BE2C (cell line): ENCODE results near the gene RAB8A.

Experiments
- DNase-seq: peaks from one replicate; pipeline ENCODE4 v3.0.0-alpha.2; 2020
- H3K27me3 ChIP-seq: fragments of 250-450 bp; sonication (Bioruptor Pico); 2 replicates; pipeline ENCODE4 v1.5.1; 2020; ENCODE audit warnings: mild to moderate bottlenecking
- H3K36me3 ChIP-seq: fragments of 250-450 bp; sonication (Bioruptor Pico); 2 replicates; pipeline ENCODE4 v1.5.1; 2020; ENCODE audit warnings: mild to moderate bottlenecking
- H3K4me1 ChIP-seq: fragments of 250-450 bp; sonication (Bioruptor Pico); 2 replicates; pipeline ENCODE4 v1.5.1; 2020
- H3K4me3 ChIP-seq: 2 replicates; pipeline ENCODE4 v1.5.1; 2011; ENCODE audit warnings: low read depth, low read length
- H3K9me3 ChIP-seq: fragments of 250-450 bp; sonication (Bioruptor Pico); 2 replicates; pipeline ENCODE4 v1.5.1; 2020
- TF ChIP-seq, protein P1 (sequence below): IDR thresholded peaks from 2 replicates; pipeline ENCODE4 v1.5.1; 2012; ENCODE audit warnings: mild to moderate bottlenecking, low read depth, low read length

The RAB8A gene

DNA sequence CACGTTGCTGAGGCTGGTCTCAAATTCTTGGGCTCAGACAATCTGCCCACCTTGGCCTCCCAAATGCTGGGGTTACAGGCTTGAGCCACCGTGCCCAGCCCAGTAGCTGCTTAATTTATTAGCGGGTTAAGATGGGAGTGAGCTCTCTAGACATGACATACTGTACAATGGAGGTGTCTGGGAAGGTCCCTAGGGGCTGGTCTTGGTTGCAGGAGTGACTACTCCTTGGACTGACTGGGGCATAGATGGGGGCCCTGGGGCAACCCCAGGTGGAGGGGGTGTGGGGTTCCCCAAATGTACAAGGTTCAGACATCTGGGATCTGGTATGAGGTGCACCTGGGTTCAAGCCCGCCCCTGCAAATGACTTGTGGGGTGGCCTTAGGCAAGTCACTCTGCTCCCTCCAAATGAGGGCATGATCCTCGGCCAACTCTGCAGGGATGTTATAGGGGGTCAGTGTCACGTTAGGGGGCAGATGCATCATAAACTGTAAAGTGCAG is 48.8 kb downstream of the RAB8A start:
- TF ChIP-seq, protein P1, sequence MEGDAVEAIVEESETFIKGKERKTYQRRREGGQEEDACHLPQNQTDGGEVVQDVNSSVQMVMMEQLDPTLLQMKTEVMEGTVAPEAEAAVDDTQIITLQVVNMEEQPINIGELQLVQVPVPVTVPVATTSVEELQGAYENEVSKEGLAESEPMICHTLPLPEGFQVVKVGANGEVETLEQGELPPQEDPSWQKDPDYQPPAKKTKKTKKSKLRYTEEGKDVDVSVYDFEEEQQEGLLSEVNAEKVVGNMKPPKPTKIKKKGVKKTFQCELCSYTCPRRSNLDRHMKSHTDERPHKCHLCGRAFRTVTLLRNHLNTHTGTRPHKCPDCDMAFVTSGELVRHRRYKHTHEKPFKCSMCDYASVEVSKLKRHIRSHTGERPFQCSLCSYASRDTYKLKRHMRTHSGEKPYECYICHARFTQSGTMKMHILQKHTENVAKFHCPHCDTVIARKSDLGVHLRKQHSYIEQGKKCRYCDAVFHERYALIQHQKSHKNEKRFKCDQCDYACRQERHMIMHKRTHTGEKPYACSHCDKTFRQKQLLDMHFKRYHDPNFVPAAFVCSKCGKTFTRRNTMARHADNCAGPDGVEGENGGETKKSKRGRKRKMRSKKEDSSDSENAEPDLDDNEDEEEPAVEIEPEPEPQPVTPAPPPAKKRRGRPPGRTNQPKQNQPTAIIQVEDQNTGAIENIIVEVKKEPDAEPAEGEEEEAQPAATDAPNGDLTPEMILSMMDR: no peak
- Histone ChIP-seq H3K9me3 (no peaks in the 10 kb centered on the region), H3K27me3 (no peaks in the 10 kb centered on the region), H3K36me3 (no peaks in the 10 kb centered on the region), H3K4me3 (no peak overlapping the region), H3K4me1 (no peaks in the 10 kb centered on the region)
- no peak for DNase-seq

DNA sequence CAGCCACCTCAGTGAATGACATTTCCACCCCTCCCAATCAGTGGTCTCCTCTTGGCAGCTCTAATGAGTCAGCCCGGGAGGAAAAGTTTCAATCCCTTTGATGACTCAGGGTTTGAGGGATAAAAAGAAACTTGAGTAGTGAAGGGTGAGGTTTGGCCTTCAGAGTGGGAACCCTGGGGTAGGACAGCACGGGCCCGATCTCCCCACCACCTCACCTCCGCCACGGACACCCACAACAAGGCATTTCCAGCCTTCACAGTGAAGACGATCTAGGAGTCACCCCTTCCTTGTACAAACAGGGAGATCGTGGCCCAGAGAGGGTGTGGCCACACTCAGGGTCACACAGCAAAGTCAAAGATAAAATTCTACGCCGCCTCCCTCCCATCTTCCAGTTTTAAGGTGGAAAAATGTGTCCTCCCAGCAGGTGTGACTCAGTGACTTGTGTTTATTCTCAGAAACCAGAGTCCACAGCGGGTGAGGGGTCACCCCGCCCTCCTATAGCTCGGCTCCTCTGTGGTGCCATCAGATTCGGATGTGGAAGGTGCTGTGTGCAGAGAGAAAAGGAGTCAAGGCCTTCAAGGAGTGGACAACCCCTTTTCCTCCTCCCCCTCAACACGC is 49.4 kb downstream of the RAB8A start:
- no peak overlapping the region for H3K4me3 ChIP-seq
- TF ChIP-seq, protein P1: no peak
- H3K9me3 ChIP-seq: no peaks in the 10 kb centered on the region
- H3K36me3 ChIP-seq: no peaks in the 10 kb centered on the region
- no peaks in the 10 kb centered on the region for H3K27me3 ChIP-seq
- DNase-seq: no peak
- H3K4me1 ChIP-seq: no peaks in the 10 kb centered on the region

DNA sequence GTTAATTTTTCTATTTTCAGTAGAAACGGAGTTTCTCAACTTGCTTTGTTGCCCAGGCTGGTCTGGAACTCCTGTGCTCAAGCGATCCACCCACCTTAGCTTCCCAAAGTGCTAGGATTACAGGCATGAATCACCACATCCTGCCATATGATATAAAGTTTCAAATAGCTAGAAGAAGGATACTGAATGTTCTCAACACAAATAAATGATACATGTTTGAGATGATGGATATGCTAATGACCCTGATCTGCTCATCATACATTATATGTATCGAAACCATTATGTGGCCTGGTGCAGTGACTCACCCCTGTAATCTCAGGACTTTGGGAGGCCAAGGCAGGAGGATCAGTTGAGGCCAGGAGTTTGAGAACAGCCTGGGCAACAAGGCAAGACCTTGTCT is 50.2 kb downstream of the RAB8A start:
- no peaks in the 10 kb centered on the region for H3K4me1 ChIP-seq
- no peaks in the 10 kb centered on the region for H3K27me3 ChIP-seq
- H3K9me3 ChIP-seq: no peaks in the 10 kb centered on the region
- no peak for DNase-seq
- H3K4me3 ChIP-seq: no peak overlapping the region
- TF ChIP-seq, protein P1: no peak
- H3K36me3 ChIP-seq: no peaks in the 10 kb centered on the region

DNA sequence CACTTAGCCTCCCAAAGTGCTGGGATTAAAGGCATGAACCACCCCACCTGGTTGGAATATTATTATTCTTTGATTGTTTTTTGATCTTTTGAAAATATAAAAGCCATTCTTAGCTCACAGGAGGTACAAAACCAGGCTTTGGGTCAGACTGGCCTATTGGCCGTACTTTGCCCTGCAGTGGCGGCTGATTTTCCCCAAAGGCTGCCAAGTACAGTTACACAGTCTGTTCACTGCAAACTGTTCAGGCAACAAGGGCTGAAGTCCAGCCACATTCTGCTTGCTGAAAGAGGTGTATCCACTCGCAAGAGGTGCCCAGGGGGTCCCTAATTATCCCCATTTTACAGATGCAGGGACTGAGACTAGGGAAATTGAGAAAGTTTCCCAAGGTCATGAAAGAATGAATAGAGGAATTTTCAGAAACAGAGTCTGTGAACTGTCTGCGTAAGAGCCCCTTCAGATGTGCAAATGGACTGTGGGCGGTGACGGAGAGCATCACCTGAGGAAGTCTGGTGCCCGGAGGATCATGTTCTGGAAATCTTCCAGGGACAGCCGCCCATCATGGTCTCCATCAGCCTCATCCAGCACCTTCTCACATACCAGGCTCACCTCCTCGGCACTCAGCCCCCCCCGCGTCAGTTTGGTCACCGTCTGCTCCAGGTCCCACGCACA is 52.7 kb downstream of the RAB8A start:
- no peaks in the 10 kb centered on the region for H3K4me1 ChIP-seq
- no peaks in the 10 kb centered on the region for H3K36me3 ChIP-seq
- no peaks in the 10 kb centered on the region for H3K9me3 ChIP-seq
- no peak overlapping the region for H3K4me3 ChIP-seq
- TF ChIP-seq, protein P1: no peak
- DNase-seq: no peak
- no peaks in the 10 kb centered on the region for H3K27me3 ChIP-seq

DNA sequence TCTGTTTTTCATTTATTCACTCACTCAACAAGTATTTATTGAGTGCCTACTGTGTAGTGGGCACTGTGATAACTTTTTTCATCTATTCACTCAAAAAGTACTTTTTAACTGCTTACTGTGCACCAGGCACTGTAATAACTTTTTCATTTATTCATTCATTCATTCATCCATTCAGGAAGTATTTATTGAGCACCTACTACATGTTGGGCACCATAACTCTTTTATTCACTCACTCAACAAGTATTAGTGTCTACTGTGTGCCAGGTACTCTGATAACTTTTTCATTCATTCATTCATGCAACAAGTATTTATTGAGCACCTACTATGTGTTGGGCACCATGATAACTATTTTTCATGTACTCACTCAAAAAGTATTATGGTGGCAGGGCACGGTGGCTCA is 54.7 kb downstream of the RAB8A start:
- H3K36me3 ChIP-seq: no peaks in the 10 kb centered on the region
- H3K27me3 ChIP-seq: no peaks in the 10 kb centered on the region
- no peaks in the 10 kb centered on the region for H3K9me3 ChIP-seq
- DNase-seq: no peak
- H3K4me3 ChIP-seq: no peak overlapping the region
- H3K4me1 ChIP-seq: no peaks in the 10 kb centered on the region
- TF ChIP-seq, protein P1: no peak

DNA sequence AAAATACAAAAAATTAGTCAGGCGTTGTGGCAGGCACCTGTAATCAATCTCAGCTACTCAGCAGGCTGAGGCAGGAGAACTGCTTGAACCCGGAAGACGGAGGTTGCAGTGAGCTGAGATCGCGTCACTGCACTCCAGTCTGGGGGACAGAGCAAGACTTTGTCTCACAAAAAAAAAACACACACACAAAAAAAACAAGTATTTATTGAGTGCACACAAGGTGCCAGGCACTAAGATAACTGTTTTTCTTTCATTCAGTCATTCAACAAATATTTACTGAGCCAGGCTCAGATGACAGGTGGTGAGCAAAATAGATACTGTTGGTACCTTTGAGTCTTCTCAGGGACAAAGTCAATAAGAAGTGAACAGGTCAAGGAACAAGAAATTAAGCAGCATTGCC is 55.4 kb downstream of the RAB8A start:
- Histone ChIP-seq H3K36me3 (no peaks in the 10 kb centered on the region), H3K27me3 (no peaks in the 10 kb centered on the region), H3K9me3 (no peaks in the 10 kb centered on the region), H3K4me1 (no peaks in the 10 kb centered on the region), H3K4me3 (no peak overlapping the region)
- TF ChIP-seq, protein P1: no peak
- no peak for DNase-seq
